HepG2 (cell line): ENCODE measurements around the gene TUBB4A. TPM values are rescaled to one million over a fixed set of nuclear protein-coding genes. Genes with fewer than 3 reads are reported as not detected.
A peak's percentile ranks its signal among the peaks of the same experiment; 100 is the strongest.

Experiments
- ARID3A ChIP-seq: IDR thresholded peaks from 2 replicates; pipeline ENCODE4 v1.6.1; 2012; ENCODE audit warnings: low read depth, low read length, improper control_type of control experiment
- ASH2L ChIP-seq: fragments of 300-600, 200-600 bp; sonication (generic); IDR thresholded peaks from 2 replicates; pipeline ENCODE4 v1.7.0; 2017; ENCODE audit warnings: low read depth, mild to moderate bottlenecking, moderate library complexity, mixed read lengths, low read length; ENCODE audit not compliant: insufficient read length
- CBX5 ChIP-seq: sonication (generic); formaldehyde crosslinking; IDR thresholded peaks from 2 replicates; pipeline ENCODE4 v1.4.0; 2020; ENCODE audit warnings: missing genetic modification reagents, borderline replicate concordance
- E2F5 ChIP-seq: sonication (generic); formaldehyde crosslinking; conservative IDR thresholded peaks from 2 replicates; pipeline ENCODE4 v1.4.0; 2020; ENCODE audit warnings: missing genetic modification reagents
- EHMT2 ChIP-seq: fragments of 200-600 bp; sonication (generic); IDR thresholded peaks from 2 replicates; pipeline ENCODE4 v1.7.0; 2017; ENCODE audit warnings: antibody characterized with exemption, low read depth, low read length, borderline replicate concordance
- ESRRA ChIP-seq: sonication (generic); formaldehyde crosslinking; IDR thresholded peaks from 2 replicates; pipeline ENCODE4 v1.5.1; 2020; ENCODE audit warnings: mild to moderate bottlenecking, low read depth, missing genetic modification reagents
- FOXP4 ChIP-seq: sonication (generic); formaldehyde crosslinking; IDR thresholded peaks from 2 replicates; pipeline ENCODE4 v1.4.0; 2020; ENCODE audit warnings: missing genetic modification reagents
- GMEB1 ChIP-seq: sonication (generic); formaldehyde crosslinking; IDR thresholded peaks from 2 replicates; pipeline ENCODE4 v1.5.1; 2020; ENCODE audit warnings: missing genetic modification reagents, mild to moderate bottlenecking, borderline replicate concordance
- GPN1 ChIP-seq: sonication (generic); formaldehyde crosslinking; IDR thresholded peaks from 2 replicates; pipeline ENCODE4 v1.5.1; 2020; ENCODE audit warnings: missing genetic modification reagents, borderline replicate concordance
- KAT8 ChIP-seq: IDR thresholded peaks from 2 replicates; pipeline ENCODE4 v1.6.1; 2016; ENCODE audit warnings: missing genetic modification reagents, missing compliant biosample characterization
- KLF13 ChIP-seq: sonication (generic); formaldehyde crosslinking; IDR thresholded peaks from 2 replicates; pipeline ENCODE4 v1.4.0; 2020; ENCODE audit warnings: mild to moderate bottlenecking, missing genetic modification reagents
- KLF6 ChIP-seq: IDR thresholded peaks from 2 replicates; pipeline ENCODE4 v1.8.0; 2016; ENCODE audit warnings: missing biosample characterization, missing genetic modification reagents
- KMT2A ChIP-seq: sonication (generic); formaldehyde crosslinking; IDR thresholded peaks from 2 replicates; pipeline ENCODE4 v1.4.0; 2020; ENCODE audit warnings: missing genetic modification reagents
- NFYB ChIP-seq: sonication (generic); formaldehyde crosslinking; IDR thresholded peaks from 2 replicates; pipeline ENCODE4 v1.4.0; 2020; ENCODE audit warnings: missing genetic modification reagents
- NR2F6 ChIP-seq, 2 experiments: IDR thresholded peaks; 2 replicates each; pipeline ENCODE4 v1.6.1; 2016; ENCODE audit warnings: antibody characterized with exemption in 1 of 2, mild to moderate bottlenecking in 1 of 2
- PPARG ChIP-seq: conservative IDR thresholded peaks from 2 replicates; pipeline ENCODE4 v1.6.1; 2016; ENCODE audit warnings: missing biosample characterization, missing genetic modification reagents
- RAD21 ChIP-seq: fragments of 450-650 bp; formaldehyde crosslinking; IDR thresholded peaks from 2 replicates; pipeline ENCODE4 v1.5.0; 2020; ENCODE audit warnings: mild to moderate bottlenecking
- RFX1 ChIP-seq: fragments of 450-650 bp; IDR thresholded peaks from 2 replicates; pipeline ENCODE4 v1.6.1; 2017
- SNRNP70 ChIP-seq: fragments of 200-400 bp; formaldehyde crosslinking; IDR thresholded peaks from 2 replicates; pipeline ENCODE4 v1.6.1; 2017; ENCODE audit warnings: mild to moderate bottlenecking, low read depth, low read length, moderate library complexity
- STAG1 ChIP-seq: sonication (generic); formaldehyde crosslinking; IDR thresholded peaks from 2 replicates; pipeline ENCODE4 v1.4.0; 2020; ENCODE audit warnings: missing genetic modification reagents
- TBX2 ChIP-seq: sonication (generic); formaldehyde crosslinking; IDR thresholded peaks from 2 replicates; pipeline ENCODE4 v1.5.0; 2020; ENCODE audit warnings: missing genetic modification reagents, mild to moderate bottlenecking, borderline replicate concordance
- ZNF614 ChIP-seq: IDR thresholded peaks from 2 replicates; pipeline ENCODE4 v1.6.1; 2018; ENCODE audit warnings: missing biosample characterization, missing genetic modification reagents, inconsistent platforms, borderline replicate concordance
- ZNF670 ChIP-seq: sonication (generic); formaldehyde crosslinking; IDR thresholded peaks from 2 replicates; pipeline ENCODE4 v1.8.0; 2022; ENCODE audit warnings: mild to moderate bottlenecking, missing genetic modification reagents, borderline replicate concordance
- ZNF674 ChIP-seq: sonication (generic); formaldehyde crosslinking; IDR thresholded peaks from 2 replicates; pipeline ENCODE4 v1.5.0; 2020; ENCODE audit warnings: low read depth, mild to moderate bottlenecking, missing genetic modification reagents
- polyA plus RNA-seq, 8 experiments: library from polyadenylated mRNA; depleted of rRNA in 3 of 8; stranded (reverse) in 7 of 8; unstranded in 1 of 8; fragments of >200 nt; fragmentation: Illumina TruSeq in 4 of 8; extraction: Trizol in 4 of 8; gene quantifications; 2 replicates each; pipeline versions ENCODE4 v1.2.1 to v1.2.3, GENCODE V29; 2011 to 2016; ENCODE audit warnings: low read depth in 4 of 8, missing spikeins in 1 of 8, mixed read lengths in 1 of 8; ENCODE audit not compliant: insufficient read depth in 1 of 8
- total RNA-seq, 5 experiments: library from RNA; depleted of rRNA; stranded (reverse); fragments of >200 nt; fragmentation: Illumina TruSeq; extraction: Trizol; gene quantifications; 2 replicates each; pipeline ENCODE4 v1.2.3, GENCODE V29; 2016; ENCODE audit warnings: low read depth in 1 of 5

Gene TUBB4A
- total and polyA plus RNA-seq, 2 of the 13 experiments (the other 11 are each of a cell fraction or from before 2014, with no cell fraction given) = not detected

- TF ChIP-seq FOXP4 (no peak), GPN1 (CRISPR knock-in tag) (no peak), RFX1 (no peak), NR2F6 (IDR thresholded peaks at IDR 0.05) (no peak), NR2F6 (CRISPR knock-in tag; IDR thresholded peaks at IDR 0.05) (no peak), RAD21 (CRISPR knock-in tag) (peak; percentile 33; the same call in 1 of the 2 replicates), PPARG (CRISPR knock-in tag) (0 out of 2 replicates have a peak, but pooled peaks have one; percentile 23), TBX2 (CRISPR knock-in tag) (no peak), ZNF614 (CRISPR knock-in tag) (0 out of 2 replicates have a peak, but pooled peaks have one; percentile 23), KLF6 (CRISPR knock-in tag) (no peak; the same call in 1 of the 2 replicates), CBX5 (no peak), EHMT2 (no peak), E2F5 (CRISPR knock-in tag) (no peak), ARID3A (no peak; the same call in 1 of the 2 replicates), STAG1 (CRISPR knock-in tag) (0 out of 2 replicates have a peak, but pooled peaks have one; percentile 8), KLF13 (CRISPR knock-in tag) (no peak), ESRRA (CRISPR knock-in tag) (no peak), ASH2L (peak; percentile 85), ZNF674 (CRISPR knock-in tag) (no peak), NFYB (CRISPR knock-in tag) (peak; percentile 81), KMT2A (CRISPR knock-in tag) (peak; percentile 63), GMEB1 (CRISPR knock-in tag) (no peak), KAT8 (CRISPR knock-in tag) (peak; percentile 68; the same call in 1 of the 2 replicates), ZNF670 (CRISPR knock-in tag) (no peak), SNRNP70 (no peak)
Measured at GRCh38 chr19:6460099-6460884, 41.8 kb downstream of the TUBB4A start (continued).
